GM12878 (cell line): ENCODE results near the gene NMUR1. TPM values are rescaled to one million over a fixed set of nuclear protein-coding genes. Genes with fewer than 3 reads are reported as not detected.

Experiments
- ATAC-seq: fragments of 200-7000 bp; cut with Tn5 transposase; 3 replicates; pipeline ENCODE4 v1.9.1; 2020; ENCODE audit warnings: mild to moderate bottlenecking, moderate library complexity
- BruUV-seq: library from RNA; stranded (reverse); fragments of 400-500 nt; replicated peaks from 2 replicates; lab custom pipeline; 2021; lab: Mats Ljungman, UMichigan
- CTCF ChIA-PET: fragments of 300-600 bp; sonication (Branson Sonifier 250); formaldehyde crosslinking; extraction: SDS; loops from one replicate; lab custom pipeline; 2021; ENCODE audit warnings: inconsistent platforms; lab: Yijun Ruan, JAX
- POLR2A ChIA-PET: fragments of 350-600 bp; formaldehyde crosslinking; extraction: SDS; loops from one replicate; lab custom pipeline; 2021; ENCODE audit warnings: inconsistent platforms; lab: Charles Lee
- RAD21 ChIA-PET: fragments of 300-600 bp; sonication (Branson Sonifier 250); formaldehyde crosslinking; loops from one replicate; lab custom pipeline; 2023; ENCODE audit warnings: antibody characterized with exemption; ENCODE audit not compliant: unreplicated experiment; lab: Charles Lee
- SMC1A ChIA-PET: fragments of 300-600 bp; sonication (Branson Sonifier 250); formaldehyde crosslinking; loops from one replicate; lab custom pipeline; 2023; ENCODE audit not compliant: unreplicated experiment, uncharacterized antibody; lab: Charles Lee
- DNase-seq: peaks from one replicate; pipeline ENCODE4 v3.0.0-alpha.2; 2011; ENCODE audit warnings: low read depth, low spot score
- FAIRE-seq: peaks from 3 replicates; lab custom pipeline; 2011; peaks lifted over from hg19 to GRCh38; lab: Jason Lieb, UNC
- H2AFZ ChIP-seq: 2 replicates; pipeline ENCODE4 v1.6.0; 2011; ENCODE audit warnings: low read depth, low read length, control low read depth; ENCODE audit not compliant: control insufficient read depth
- H3K27ac ChIP-seq: 2 replicates; pipeline ENCODE4 v1.5.1; 2011; ENCODE audit warnings: control low read depth; ENCODE audit not compliant: control insufficient read depth, insufficient read depth
- H3K27me3 ChIP-seq, 2 experiments: replicated peaks in 1 of 2; 2 replicates each; pipeline versions ENCODE4 v1.6.0 to v1.6.1; 2011; ENCODE audit warnings: low read length in 1 of 2; ENCODE audit not compliant: control insufficient read depth in 2 of 2, insufficient read depth in 2 of 2
- H3K36me3 ChIP-seq, 2 experiments: 2 replicates each; pipeline ENCODE4 v1.5.1; 2011; ENCODE audit warnings: low read length in 1 of 2; ENCODE audit not compliant: control insufficient read depth in 2 of 2, insufficient read depth in 2 of 2
- H3K4me1 ChIP-seq: 2 replicates; pipeline ENCODE4 v1.6.1; 2011; ENCODE audit warnings: mild to moderate bottlenecking, low read length, moderate library complexity, mixed read lengths; ENCODE audit not compliant: control insufficient read depth, insufficient read depth
- H3K4me2 ChIP-seq: 2 replicates; pipeline ENCODE4 v1.6.0; 2011; ENCODE audit warnings: control low read depth; ENCODE audit not compliant: control insufficient read depth, insufficient read depth
- H3K4me3 ChIP-seq: fragments of 200-600 bp; sonication (generic); 2 replicates; pipeline ENCODE4 v1.5.1; 2016
- H3K79me2 ChIP-seq: 2 replicates; pipeline ENCODE4 v1.6.0; 2011; ENCODE audit warnings: low read length; ENCODE audit not compliant: control insufficient read depth, insufficient read depth
- H3K9ac ChIP-seq: 2 replicates; pipeline ENCODE4 v1.8.0; 2011; ENCODE audit warnings: low read length, control low read depth, mixed read lengths; ENCODE audit not compliant: control insufficient read depth, insufficient read depth
- H3K9me3 ChIP-seq: replicated peaks from 3 replicates; pipeline ENCODE4 v1.5.1; 2011; ENCODE audit warnings: mild to moderate bottlenecking, low read length; ENCODE audit not compliant: control insufficient read depth, insufficient read depth
- H4K20me1 ChIP-seq: 2 replicates; pipeline ENCODE4 v1.6.0; 2011; ENCODE audit not compliant: control insufficient read depth, insufficient read depth
- BMI1 ChIP-seq: fragments of 450-650 bp; IDR thresholded peaks from 2 replicates; pipeline ENCODE4 v1.6.1; 2016; ENCODE audit warnings: mild to moderate bottlenecking, moderate library complexity, borderline replicate concordance
- CBX5 ChIP-seq: sonication (generic); IDR thresholded peaks from 2 replicates; pipeline ENCODE4 v1.6.1; 2016; ENCODE audit warnings: low read depth, moderate library complexity, mild to moderate bottlenecking, inconsistent platforms
- CHD2 ChIP-seq: IDR thresholded peaks from 2 replicates; pipeline ENCODE4 v1.6.1; 2011; ENCODE audit warnings: low read depth, low read length, improper control_type of control experiment, borderline replicate concordance
- CUX1 ChIP-seq: IDR thresholded peaks from 2 replicates; pipeline ENCODE4 v1.6.1; 2012; ENCODE audit warnings: improper control_type of control experiment, low read depth, low read length; ENCODE audit not compliant: insufficient replicate concordance
- DPF2 ChIP-seq: fragments of 450-650 bp; IDR thresholded peaks from 2 replicates; pipeline ENCODE4 v1.6.1; 2017; ENCODE audit warnings: mild to moderate bottlenecking
- IKZF1 ChIP-seq: fragments of 450-650 bp; conservative IDR thresholded peaks from 2 replicates; pipeline ENCODE4 v1.6.1; 2017; ENCODE audit warnings: antibody characterized with exemption, mild to moderate bottlenecking
- IKZF2 ChIP-seq, 2 experiments: fragments of 450-650 bp; IDR thresholded peaks; 2 replicates each; pipeline ENCODE4 v1.6.1; 2017; ENCODE audit warnings: mild to moderate bottlenecking in 2 of 2, moderate library complexity in 2 of 2
- MTA2 ChIP-seq: fragments of 450-650 bp; IDR thresholded peaks from 2 replicates; pipeline ENCODE4 v1.6.1; 2016; ENCODE audit warnings: low read depth, mild to moderate bottlenecking, moderate library complexity
- POLR2AphosphoS5 ChIP-seq: IDR thresholded peaks from 2 replicates; pipeline ENCODE4 v1.6.1; 2011; ENCODE audit warnings: mild to moderate bottlenecking, low read length, inconsistent platforms
- POU2F2 ChIP-seq: IDR thresholded peaks from 3 replicates; pipeline ENCODE4 v1.6.1; 2011; ENCODE audit warnings: low read depth, mild to moderate bottlenecking, low read length, borderline replicate concordance
- ZNF24 ChIP-seq: fragments of 450-650 bp; IDR thresholded peaks from 2 replicates; pipeline ENCODE4 v1.6.1; 2017; ENCODE audit warnings: antibody characterized with exemption, mild to moderate bottlenecking
- ZNF384 ChIP-seq: IDR thresholded peaks from 2 replicates; pipeline ENCODE4 v1.6.1; 2012; ENCODE audit warnings: low read depth, mild to moderate bottlenecking, low read length, improper control_type of control experiment, borderline replicate concordance
- WGBS: methylation state at CpG from one replicate; pipeline ENCODE4 v1.1.6; 2016; ENCODE audit warnings: low lambda C conversion rate; ENCODE audit not compliant: insufficient replicate concordance, insufficient coverage; ENCODE audit errors: missing lambda C conversion rate; 5-methylcytosine and 5-hydroxymethylcytosine counted together
- in situ Hi-C: fragments of 300-500 bp; cut with MboI; formaldehyde crosslinking; loops from 9 replicates; pipeline ENCODE4 v1.14.3; 2018; ENCODE audit warnings: mixed read lengths
- intact Hi-C: fragments of 100-400 bp; cut with micrococcal nuclease; formaldehyde crosslinking; loops from one replicate; pipeline ENCODE4 v1.14.2; 2022; ENCODE audit not compliant: unreplicated experiment
- polyA plus RNA-seq, 11 experiments: library from polyadenylated mRNA; depleted of rRNA in 4 of 11; unstranded in 6 of 11; stranded (reverse) in 5 of 11; fragments of >200 nt; fragmentation: Nextera tagmentation in 4 of 11; fragmentation: Illumina TruSeq in 1 of 11; extraction: Ambion mirVana in 4 of 11; extraction: Trizol in 1 of 11; gene quantifications; 1 replicate in 1 of 11; 2 replicates in 10 of 11; pipeline versions ENCODE4 v1.2.1 to v1.2.3, GENCODE V29; 2011 to 2016; ENCODE audit warnings: inconsistent platforms in 2 of 11, missing spikeins in 2 of 11, low read depth in 1 of 11
- total RNA-seq, 4 experiments: library from RNA; depleted of rRNA in 3 of 4; stranded (reverse); fragments of >200 nt in 3 of 4; fragmentation: Illumina TruSeq in 1 of 4; extraction: Trizol in 1 of 4; gene quantifications; 2 replicates each; pipeline versions ENCODE4 v1.2.1 to v1.2.3, GENCODE V29; 2013 to 2021

NMUR1 gene
- total and polyA plus RNA-seq, 10 of the 15 experiments (the other 5 are each of a cell fraction or from before 2014, with no cell fraction given) = under 0.01 to 0.08 (median 0.02) TPM; not detected in 5

DNA sequence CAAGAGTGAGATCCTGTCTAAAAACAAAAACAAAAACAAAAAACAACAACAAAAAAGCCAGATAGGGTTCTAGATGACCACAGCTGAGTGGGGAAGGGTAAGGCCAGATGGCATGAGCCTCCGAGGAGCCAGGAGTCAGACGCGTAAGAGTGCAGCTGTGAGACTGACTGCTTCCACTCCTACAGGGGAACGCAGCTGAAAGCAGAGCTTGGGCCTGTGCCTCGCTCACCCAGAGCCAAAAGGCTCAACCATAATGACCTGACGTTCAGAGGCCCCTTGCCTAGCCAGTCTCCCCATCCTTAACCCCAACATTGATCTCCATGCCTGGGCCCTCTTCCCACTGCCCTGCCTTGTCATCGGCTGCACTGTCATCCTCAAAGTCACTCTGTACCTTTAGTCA, 39.4 kb downstream of the NMUR1 start:
- Histone ChIP-seq H3K4me1 (peaks cover 5% of the 10 kb centered on the region; the same call in 1 of the 2 replicates), H3K9me3 (no peaks in the 10 kb centered on the region), H3K79me2 (no peaks in the 10 kb centered on the region), H3K4me2 (no peak overlapping the region), H3K27me3 (no peaks in the 10 kb centered on the region), H4K20me1 (no peaks in the 10 kb centered on the region), H3K9ac (no peak overlapping the region), H2AFZ (no peak overlapping the region), H3K27ac (no peak overlapping the region), H3K4me3 (no peak overlapping the region), H3K36me3 (no peaks in the 10 kb centered on the region)
- no peak for DNase-seq
- 67% methylated on average over 7 of the region's 7 CpGs for WGBS
- ChIA-PET CTCF (interaction anchor here (0.7 to 2.4 kb wide), 7 partner anchors 8 to 387 kb away, joined by 3 to 8 read pairs (median 3); no protein-coding TSS in a partner anchor), POLR2A (interaction anchor here (0.9 kb wide), 1 partner anchor 24 kb away, joined by 3 read pairs; no protein-coding TSS in a partner anchor), SMC1A (interaction anchor here (0.6 to 1.9 kb wide), 4 partner anchors 9 to 263 kb away, joined by 3 to 7 read pairs (median 4); no protein-coding TSS in a partner anchor), RAD21 (no interaction called here)
- FAIRE-seq = no peak
- in situ Hi-C loops (no loop called here), intact Hi-C loops (no loop called here)
- BruUV-seq = no TSS peak
- no peak for ATAC-seq
- no peak for TF ChIP-seq IKZF2 (IDR thresholded peaks at IDR 0.05)
- no peak for TF ChIP-seq DPF2
- TF ChIP-seq ZNF384 = no peak
- no peak for TF ChIP-seq BMI1
- no peak for TF ChIP-seq CHD2
- no peak for TF ChIP-seq ZNF24
- no peak for TF ChIP-seq POU2F2
- TF ChIP-seq IKZF1 = no peak
- no peak for TF ChIP-seq CUX1
- no peak for TF ChIP-seq MTA2
- TF ChIP-seq CBX5 = no peak
- no peak for TF ChIP-seq POLR2AphosphoS5
